ENCODE data around the gene TSPAN14. TPM values are rescaled to one million over a fixed set of nuclear protein-coding genes. Genes with fewer than 3 reads are reported as not detected.
A peak's percentile ranks its signal among the peaks of the same experiment; 100 is the strongest.

The TSPAN14 gene
- total and polyA plus RNA-seq, 2 of the 13 experiments (the other 11 are each of a cell fraction or from before 2014, with no cell fraction given) = 24.1 to 80.6 TPM

GRCh38 chr10:80464557-80465450 is 10.7 kb downstream of the TSPAN14 start (continued):
- TF ChIP-seq PHF21A (CRISPR knock-in tag; IDR thresholded peaks at IDR 0.05) (peak; percentile 54; the same call in 1 of the 2 replicates), ZFY (CRISPR knock-in tag; IDR thresholded peaks at IDR 0.05) (peak; percentile 74), SP140L (CRISPR knock-in tag; IDR thresholded peaks at IDR 0.05; ENCODE audit: borderline replicate concordance) (no peak), ZNF577 (CRISPR knock-in tag; IDR thresholded peaks at IDR 0.05; ENCODE audit: borderline replicate concordance, low read depth) (no peak), ZNF263 (CRISPR knock-in tag; IDR thresholded peaks at IDR 0.05) (peak; percentile 85), ZNF333 (CRISPR knock-in tag; IDR thresholded peaks at IDR 0.05; ENCODE audit: borderline replicate concordance) (no peak), DDIT3 (CRISPR knock-in tag; IDR thresholded peaks at IDR 0.05) (no peak), ZNF382 (CRISPR knock-in tag; IDR thresholded peaks at IDR 0.05; ENCODE audit: borderline replicate concordance) (no peak), POLR2AphosphoS2 (IDR thresholded peaks at IDR 0.05; ENCODE audit: low read depth, low read length) (no peak), MED13 (CRISPR knock-in tag; IDR thresholded peaks at IDR 0.05) (no peak), ZBTB34 (CRISPR knock-in tag; IDR thresholded peaks at IDR 0.05) (0 out of 2 replicates have a peak, but pooled peaks have one; percentile 51), ZNF530 (CRISPR knock-in tag; IDR thresholded peaks at IDR 0.05; ENCODE audit: low read depth) (no peak), PAWR (CRISPR knock-in tag; IDR thresholded peaks at IDR 0.05; ENCODE audit: borderline replicate concordance) (no peak), RORA (CRISPR knock-in tag; IDR thresholded peaks at IDR 0.05) (no peak), CENPT (CRISPR knock-in tag; IDR thresholded peaks at IDR 0.05; ENCODE audit: low read depth) (no peak), ZNF205 (CRISPR knock-in tag; IDR thresholded peaks at IDR 0.05) (no peak), MYC (CRISPR knock-in tag; IDR thresholded peaks at IDR 0.05; ENCODE audit: borderline replicate concordance) (peak; percentile 63; the same call in 1 of the 2 replicates), ZNF788 (CRISPR knock-in tag; IDR thresholded peaks at IDR 0.05; ENCODE audit: borderline replicate concordance) (no peak; the same call in 1 of the 2 replicates), CC2D1A (CRISPR knock-in tag; IDR thresholded peaks at IDR 0.05) (no peak), ONECUT2 (CRISPR knock-in tag; IDR thresholded peaks at IDR 0.05) (no peak), UBTF (CRISPR knock-in tag; IDR thresholded peaks at IDR 0.05) (peak; percentile 58; the same call in 1 of the 2 replicates), TRIM24 (CRISPR knock-in tag; IDR thresholded peaks at IDR 0.05) (no peak), ZBTB7B (CRISPR knock-in tag; IDR thresholded peaks at IDR 0.05) (peak; percentile 40; the same call in 1 of the 2 replicates), RBM22 (optimal IDR thresholded peaks at IDR 0.05; ENCODE audit: low read length) (peak; percentile 32), SMAD1 (CRISPR knock-in tag; IDR thresholded peaks at IDR 0.05; ENCODE audit: borderline replicate concordance, low read depth) (no peak), E2F1 (CRISPR knock-in tag; IDR thresholded peaks at IDR 0.05) (no peak)
